ENCODE data around the gene DHX30. TPM values are rescaled to one million over a fixed set of nuclear protein-coding genes. Genes with fewer than 3 reads are reported as not detected.

DHX30 gene
- total and polyA plus RNA-seq, 9 of the 15 experiments (the other 6 are each of a cell fraction or from before 2014, with no cell fraction given): 12.3 to 158 (median 79.0) TPM

GRCh38 chr3:47804577-47804976 lies 1.6 kb downstream of the DHX30 start:
- in situ Hi-C loops (cut with MboI): no loop called here
- no TSS peak for BruUV-seq (replicated peaks)

More at GRCh38 chr3:47804577-47804976, 1.6 kb downstream of the DHX30 start:
- intact Hi-C loops (cut with micrococcal nuclease): no loop called here
- ChIA-PET POLR2A (interaction anchor here (0.7 to 1.9 kb wide), 4 partner anchors 9 to 323 kb away, joined by 3 to 10 read pairs (median 6); no protein-coding TSS in a partner anchor), CTCF (ENCODE audit: low intra/inter-chr PET ratio) (no interaction called here)
- Histone ChIP-seq H3K79me2 (ENCODE audit: control insufficient read depth, insufficient read depth, low read length) (peaks cover 21% of the 10 kb centered on the region), H3K27me3 (ENCODE audit: control insufficient read depth in 2 of 2, insufficient read depth in 2 of 2, low read length in 2 of 2) (no peaks in the 10 kb centered on the region), H3K4me1 (replicated peaks in 1 of 2; ENCODE audit: control insufficient read depth in 2 of 2, insufficient read depth in 2 of 2, low read length in 2 of 2) (peaks cover 9 to 12% of the 10 kb centered on the region in 2 experiments; a peak in 4 of 5 replicates), H3K9me3 (replicated peaks; ENCODE audit: control insufficient read depth, insufficient read depth, low read depth, low read length) (no peaks in the 10 kb centered on the region), H2AFZ (ENCODE audit: low read depth, low read length) (no peak overlapping the region), H3K9me1 (ENCODE audit: control insufficient read depth, insufficient read depth, low read length) (no peaks in the 10 kb centered on the region), H3K4me2 (ENCODE audit: insufficient read depth, low read length) (no peak overlapping the region), H3K36me3 (ENCODE audit: control insufficient read depth, insufficient read depth, low read length) (peaks cover 7% of the 10 kb centered on the region; the same call in 1 of the 3 replicates), H4K20me1 (replicated peaks; ENCODE audit: control insufficient read depth, insufficient read depth, low read length) (no peaks in the 10 kb centered on the region), H3K27ac (ENCODE audit: extremely low read depth, low read depth, low read length) (no peak overlapping the region), H3K9ac (ENCODE audit: insufficient read depth in 1 of 2, low read depth in 2 of 2, low read length in 2 of 2) (no peak overlapping the region), H3K4me3 (no peak overlapping the region)
- DNase-seq (ENCODE audit: extremely low read depth in 1 of 4, low spot score in 3 of 4) (peak in 1 of 4 experiments; percentile 5), FAIRE-seq (no peak), ATAC-seq (no peak)
- WGBS (ENCODE audit: insufficient coverage, low coverage, missing lambda C conversion rate): 59% methylated on average over 1 of the region's 1 CpG
- no peak for TF ChIP-seq ZNF324 (CRISPR knock-in tag; IDR thresholded peaks at IDR 0.05)
- TF ChIP-seq MCM5 (IDR thresholded peaks at IDR 0.05; ENCODE audit: low read depth): no peak
- TF ChIP-seq GTF2B (IDR thresholded peaks at IDR 0.05; ENCODE audit: extremely low read depth, insufficient read length): no peak
- TF ChIP-seq ETV5 (CRISPR knock-in tag; IDR thresholded peaks at IDR 0.05; ENCODE audit: low read depth): no peak
- no peak for TF ChIP-seq LCOR (CRISPR knock-in tag; IDR thresholded peaks at IDR 0.05)
- TF ChIP-seq PATZ1 (CRISPR knock-in tag; IDR thresholded peaks at IDR 0.05; ENCODE audit: borderline replicate concordance): no peak
- TF ChIP-seq TGIF2 (CRISPR knock-in tag; IDR thresholded peaks at IDR 0.05): no peak
